ENCODE measurements around the gene FGR. TPM values are rescaled to one million over a fixed set of nuclear protein-coding genes. Genes with fewer than 3 reads are reported as not detected.

The FGR gene
- total RNA-seq, 1 donor from 2014 or later: 3.5 TPM

GRCh38 chr1:27658951-27659496 is 24.0 kb upstream of the FGR start:
- DNase-seq: no peak
- Histone ChIP-seq H3K27ac (replicated peaks) (peak overlapping the region; percentile 97), H3K4me1 (peaks cover 84% of the 10 kb centered on the region), H3K27me3 (ENCODE audit: low read depth) (no peaks in the 10 kb centered on the region), H3K4me3 (peak overlapping the region; percentile 70), H3K9me3 (replicated peaks) (no peaks in the 10 kb centered on the region), H3K36me3 (no peaks in the 10 kb centered on the region)
- intact Hi-C loops (cut with micrococcal nuclease): no loop called here
- no peak for TF ChIP-seq CTCF (IDR thresholded peaks at IDR 0.05; ENCODE audit: borderline replicate concordance)

GRCh38 chr1:27656157-27656893 is 21.3 kb upstream of the FGR start:
- DNase-seq: peak; percentile 69
- peaks cover 66% of the 10 kb centered on the region for H3K4me1 ChIP-seq
- no peaks in the 10 kb centered on the region for H3K9me3 ChIP-seq (replicated peaks)
- no peak for TF ChIP-seq CTCF (IDR thresholded peaks at IDR 0.05; ENCODE audit: borderline replicate concordance)
- H3K4me3 ChIP-seq: no peak overlapping the region
- no peaks in the 10 kb centered on the region for H3K27me3 ChIP-seq (ENCODE audit: low read depth)
- H3K36me3 ChIP-seq: no peaks in the 10 kb centered on the region
- intact Hi-C loops (cut with micrococcal nuclease): no loop called here
- H3K27ac ChIP-seq (replicated peaks): peak overlapping the region; percentile 84

GRCh38 chr1:27655151-27655937 is 20.4 kb upstream of the FGR start:
- intact Hi-C loops (cut with micrococcal nuclease): no loop called here
- TF ChIP-seq CTCF (IDR thresholded peaks at IDR 0.05; ENCODE audit: borderline replicate concordance): no peak
- H3K36me3 ChIP-seq: no peaks in the 10 kb centered on the region
- no peak for DNase-seq
- no peak overlapping the region for H3K4me3 ChIP-seq
- no peaks in the 10 kb centered on the region for H3K27me3 ChIP-seq (ENCODE audit: low read depth)
- peak overlapping the region; percentile 84 for H3K27ac ChIP-seq (replicated peaks)
- H3K9me3 ChIP-seq (replicated peaks): no peaks in the 10 kb centered on the region
- peaks cover 66% of the 10 kb centered on the region for H3K4me1 ChIP-seq

GRCh38 chr1:27652111-27652864 is 17.3 kb upstream of the FGR start:
- intact Hi-C loops (cut with micrococcal nuclease): no loop called here
- Histone ChIP-seq H3K36me3 (no peaks in the 10 kb centered on the region), H3K27ac (replicated peaks) (peak overlapping the region; percentile 84), H3K27me3 (ENCODE audit: low read depth) (no peaks in the 10 kb centered on the region), H3K4me3 (no peak overlapping the region), H3K9me3 (replicated peaks) (no peaks in the 10 kb centered on the region), H3K4me1 (peaks cover 69% of the 10 kb centered on the region)
- TF ChIP-seq CTCF (IDR thresholded peaks at IDR 0.05; ENCODE audit: borderline replicate concordance): no peak
- DNase-seq: no peak

GRCh38 chr1:27650539-27651175 is 15.7 kb upstream of the FGR start:
- TF ChIP-seq CTCF (IDR thresholded peaks at IDR 0.05; ENCODE audit: borderline replicate concordance): no peak
- no peak for DNase-seq
- Histone ChIP-seq H3K36me3 (no peaks in the 10 kb centered on the region), H3K4me1 (peaks cover 69% of the 10 kb centered on the region), H3K27ac (replicated peaks) (peak overlapping the region; percentile 74), H3K27me3 (ENCODE audit: low read depth) (no peaks in the 10 kb centered on the region), H3K4me3 (no peak overlapping the region), H3K9me3 (replicated peaks) (no peaks in the 10 kb centered on the region)
- intact Hi-C loops (cut with micrococcal nuclease): no loop called here
